ENCODE results near the gene DOCK6. TPM values are rescaled to one million over a fixed set of nuclear protein-coding genes. Genes with fewer than 3 reads are reported as not detected.

DOCK6 gene
- total RNA-seq, 1 donor from 2014 or later: 1.7 TPM

GRCh38 chr19:11273989-11274388 is 11.7 kb upstream of the DOCK6 start:
- no peak for DNase-seq

DNA sequence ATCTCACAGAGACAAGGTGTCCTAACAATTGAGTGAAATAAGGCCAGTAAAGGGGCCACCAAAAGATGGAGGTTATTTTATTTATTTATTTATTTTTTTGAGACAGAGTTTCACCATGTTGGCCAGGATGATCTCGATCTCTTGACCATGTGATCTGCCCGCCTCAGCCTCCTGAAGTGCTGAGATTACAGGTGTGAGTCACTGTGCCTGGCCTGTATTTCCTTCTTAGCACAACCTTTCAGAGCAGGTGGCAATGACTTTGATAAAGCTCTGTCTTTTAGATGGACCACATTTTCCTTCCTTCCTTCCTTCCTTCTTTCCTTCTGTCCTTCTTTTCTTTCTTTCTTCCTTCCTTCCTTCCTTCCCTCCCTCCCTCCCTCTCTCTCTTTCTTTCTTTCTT is 11.0 kb upstream of the DOCK6 start:
- DNase-seq: no peak

DNA sequence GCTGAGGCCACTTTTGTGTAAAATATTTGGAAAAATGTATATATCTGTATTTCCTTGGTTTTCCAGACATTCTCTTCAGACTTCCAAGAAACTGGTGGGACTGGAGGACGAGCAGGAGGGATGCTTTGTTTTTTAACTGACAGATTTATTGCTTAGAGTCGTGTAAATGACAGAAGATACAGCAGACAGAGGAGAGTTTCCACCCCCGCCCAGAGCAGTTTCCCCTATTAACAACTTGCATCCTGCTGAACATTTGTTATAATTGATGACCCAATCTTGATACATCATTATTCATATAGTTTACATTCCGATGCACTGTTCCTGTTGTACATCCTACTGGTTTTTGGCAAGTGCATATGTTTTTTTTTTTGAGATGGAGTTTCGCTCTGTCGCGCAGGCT is 7.1 kb upstream of the DOCK6 start:
- DNase-seq: no peak

DNA sequence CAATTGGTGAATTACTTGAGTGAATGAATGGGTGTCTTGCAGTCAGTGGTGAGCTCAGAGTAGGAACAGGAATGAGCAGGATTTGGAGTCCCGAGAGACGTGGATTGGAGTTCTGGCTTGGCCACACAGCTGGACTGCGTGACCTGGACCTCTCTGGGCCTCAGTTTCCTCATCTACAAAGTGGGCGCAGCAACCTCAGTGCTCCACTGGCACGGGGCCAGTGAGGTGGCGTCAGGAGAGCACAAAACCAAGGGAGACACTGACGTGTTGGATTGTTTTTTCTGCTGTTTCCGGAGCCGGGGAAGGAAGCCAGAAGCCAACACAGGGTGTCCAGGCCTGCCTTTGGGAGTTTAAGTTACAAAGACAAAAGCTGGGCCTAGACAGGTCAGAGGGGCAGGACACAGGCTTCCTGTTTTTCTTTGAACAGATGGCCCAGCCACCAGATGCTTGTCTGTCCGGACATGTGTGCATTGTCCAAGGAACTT is 6.5 kb upstream of the DOCK6 start:
- no peak for DNase-seq

GRCh38 chr19:11267316-11268085 is 5.2 kb upstream of the DOCK6 start:
- no peak for DNase-seq

DNA sequence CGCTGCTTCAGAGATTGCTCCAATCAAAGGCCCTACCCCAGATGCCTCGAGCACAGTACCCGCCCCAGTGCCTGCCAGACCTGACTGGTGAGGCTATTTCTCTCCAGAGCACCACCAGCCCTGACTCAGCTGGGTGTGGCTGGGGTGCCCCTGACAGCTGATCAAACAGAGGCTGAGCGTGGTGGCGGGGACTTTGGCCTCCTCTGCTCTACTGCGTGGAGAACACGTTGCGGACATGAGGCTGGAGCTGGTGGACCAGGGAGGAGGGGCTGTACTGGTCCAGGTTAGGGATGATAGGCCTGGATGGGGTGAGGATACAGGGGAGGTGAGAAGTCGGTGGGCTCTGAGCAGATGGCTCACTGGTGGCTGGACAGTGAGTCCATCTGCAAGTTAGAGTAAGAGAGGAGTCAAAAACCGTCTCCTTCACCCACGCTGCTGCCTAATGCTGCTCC is 3.5 kb upstream of the DOCK6 start:
- no peak for DNase-seq

DNA sequence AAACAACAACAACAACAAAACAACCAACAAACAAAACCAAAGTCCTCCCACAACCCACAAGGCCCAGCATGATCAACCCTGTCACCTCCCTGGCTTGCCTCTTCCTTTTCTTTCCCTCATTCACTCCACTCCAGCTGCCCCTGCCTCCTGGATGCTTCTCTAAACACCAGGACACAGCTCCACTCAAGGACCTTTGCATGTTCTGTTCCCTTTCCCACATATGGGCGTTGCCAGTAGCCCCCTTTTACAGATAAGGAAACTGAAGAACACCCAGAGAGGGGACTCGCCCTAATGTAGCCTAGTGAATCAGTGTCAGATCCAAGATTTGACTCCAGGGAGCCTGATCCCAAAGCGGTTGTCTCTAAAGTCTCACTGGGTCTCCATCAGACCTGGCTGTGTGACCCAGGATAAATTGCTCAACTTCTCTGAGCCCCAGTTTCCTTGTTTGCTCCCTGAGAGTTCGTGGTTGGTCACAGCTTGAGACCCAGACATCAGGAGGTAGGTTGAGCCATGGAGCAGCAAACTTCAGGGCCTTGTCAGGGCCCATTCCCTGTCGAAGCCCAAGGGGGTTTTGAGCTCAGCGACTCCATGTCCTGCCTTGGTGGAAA is 3.0 kb upstream of the DOCK6 start:
- DNase-seq: no peak

DNA sequence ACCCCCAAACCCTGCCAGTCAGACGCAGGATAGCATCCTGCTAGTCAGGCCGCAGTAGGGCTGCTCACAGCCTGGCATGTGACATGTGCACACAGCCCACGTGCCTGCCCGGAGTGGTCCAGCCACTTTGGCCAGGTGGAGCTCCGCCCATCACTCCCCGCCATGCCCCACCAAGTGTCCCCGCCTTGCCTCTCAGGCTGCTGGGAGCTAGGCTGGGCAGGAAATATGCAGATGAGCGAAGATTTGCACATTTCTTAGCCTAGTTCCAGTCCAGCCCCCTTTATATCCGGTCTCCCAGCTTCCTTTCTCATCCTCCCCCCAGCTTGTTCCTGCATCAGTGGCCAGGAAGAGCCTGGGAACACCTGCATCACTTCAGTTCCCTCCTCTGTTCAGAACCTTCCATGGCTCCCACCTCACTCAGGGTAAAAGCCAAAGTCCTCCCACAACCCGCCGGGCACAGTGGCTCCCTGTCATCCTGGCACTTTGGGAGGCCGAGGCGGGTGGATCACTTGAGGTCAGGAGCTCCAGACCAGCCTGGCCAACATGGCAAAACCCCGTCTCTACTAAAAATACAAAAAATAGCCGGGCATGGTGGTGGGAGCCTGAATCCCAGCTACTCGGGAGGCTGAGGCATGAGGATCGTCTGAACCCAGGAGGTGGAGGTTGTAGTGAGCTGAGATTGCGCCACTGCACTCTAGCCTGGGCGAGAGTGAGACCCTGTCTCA is 2.3 kb upstream of the DOCK6 start:
- DNase-seq: no peak

- no peak for DNase-seq
Measured at GRCh38 chr19:11263726-11264125, 1.4 kb upstream of the DOCK6 start.

DNA sequence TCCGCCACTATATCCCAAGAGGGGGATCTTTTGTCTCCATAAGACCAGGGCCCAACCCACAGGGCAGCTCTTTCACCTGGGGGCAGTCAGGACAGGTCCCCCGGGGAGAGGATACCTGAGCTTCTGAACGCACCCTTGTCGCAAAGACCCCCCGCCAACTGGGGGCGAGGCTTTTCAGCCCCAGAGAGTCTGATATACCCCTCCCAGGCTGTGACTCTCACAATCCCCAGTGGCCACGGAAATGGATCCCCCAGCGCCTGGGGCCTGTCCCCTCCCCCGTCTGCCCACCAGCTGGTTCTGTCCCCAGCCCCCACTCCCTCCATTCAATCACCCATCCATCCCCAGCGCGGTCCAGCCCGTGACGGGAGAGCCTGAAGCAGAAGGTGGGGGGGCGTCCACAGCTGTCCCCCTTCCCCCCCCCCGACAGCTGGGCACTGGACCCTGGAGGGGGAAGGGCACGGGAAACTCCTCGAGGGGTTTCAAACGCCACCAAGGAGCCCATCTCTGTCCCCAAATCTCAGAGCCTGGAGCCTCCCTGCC is 823 bp downstream of the DOCK6 start:
- no peak for DNase-seq

GRCh38 chr19:11260996-11261395 is 1.3 kb downstream of the DOCK6 start:
- DNase-seq: no peak

DNA sequence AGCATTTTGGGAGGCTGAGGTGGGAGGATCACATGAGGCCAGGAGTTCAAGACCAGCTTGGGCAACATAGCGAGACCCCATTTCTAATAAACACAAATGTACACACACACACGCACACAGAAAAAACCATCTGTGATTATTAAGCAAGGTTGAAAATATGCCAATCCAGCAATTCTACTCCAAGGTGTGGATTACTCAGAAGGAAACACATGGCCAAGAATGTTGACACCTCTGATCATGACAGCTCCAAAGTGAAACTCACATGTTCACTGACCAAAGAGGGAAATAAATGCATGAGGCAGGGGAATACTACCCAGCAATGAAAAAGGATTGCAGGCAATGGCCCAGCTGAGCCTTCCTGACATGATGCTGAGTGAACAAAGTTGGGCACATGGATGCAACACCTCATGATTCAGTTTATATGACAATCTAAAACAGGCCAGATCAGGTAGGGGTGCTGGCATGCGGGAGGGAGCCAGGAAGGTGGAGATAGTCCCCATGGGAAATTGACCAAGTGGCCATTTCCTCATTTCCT is 4.4 kb downstream of the DOCK6 start:
- no peak for DNase-seq

DNA sequence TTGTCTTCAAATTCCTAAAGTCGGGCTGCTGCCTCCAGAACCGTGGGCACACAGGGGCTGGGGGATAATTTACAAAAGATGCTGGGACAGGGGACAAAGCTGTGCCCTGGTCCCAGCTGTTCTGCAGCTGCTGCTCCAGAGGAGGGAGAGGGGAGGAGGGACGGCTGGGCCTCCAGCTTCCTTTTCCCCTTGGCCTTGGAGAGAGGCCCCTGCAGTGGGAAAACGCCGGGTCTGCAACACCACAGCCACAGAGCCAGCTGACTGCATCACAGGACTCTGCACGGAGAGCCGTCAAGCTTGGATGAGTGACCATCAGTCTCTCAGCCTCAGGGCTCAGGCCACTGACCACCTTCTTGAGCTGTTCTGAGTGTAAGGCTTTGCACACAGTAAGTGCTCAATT is 6.1 kb downstream of the DOCK6 start:
- DNase-seq: no peak

DNA sequence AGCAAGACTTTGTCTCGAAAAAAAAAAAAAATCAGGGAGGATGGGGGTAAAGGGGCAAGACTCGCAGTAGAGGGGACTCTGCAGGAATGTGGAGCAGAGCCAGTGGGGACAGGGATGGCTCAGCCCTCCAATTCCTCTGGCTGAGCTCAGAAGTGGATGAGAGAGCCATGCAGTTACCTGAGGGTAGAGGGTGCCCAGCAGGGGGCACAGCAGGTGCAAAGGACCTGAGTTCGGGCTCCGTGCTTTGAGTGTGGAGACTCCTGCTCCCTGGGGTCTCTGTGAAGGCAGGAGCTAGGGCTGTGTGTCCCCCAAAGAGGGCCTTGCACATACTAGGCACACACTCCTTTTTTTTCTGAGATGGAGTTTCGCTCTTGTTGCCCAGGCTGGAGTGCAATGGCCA is 7.7 kb downstream of the DOCK6 start:
- DNase-seq: no peak

DNA sequence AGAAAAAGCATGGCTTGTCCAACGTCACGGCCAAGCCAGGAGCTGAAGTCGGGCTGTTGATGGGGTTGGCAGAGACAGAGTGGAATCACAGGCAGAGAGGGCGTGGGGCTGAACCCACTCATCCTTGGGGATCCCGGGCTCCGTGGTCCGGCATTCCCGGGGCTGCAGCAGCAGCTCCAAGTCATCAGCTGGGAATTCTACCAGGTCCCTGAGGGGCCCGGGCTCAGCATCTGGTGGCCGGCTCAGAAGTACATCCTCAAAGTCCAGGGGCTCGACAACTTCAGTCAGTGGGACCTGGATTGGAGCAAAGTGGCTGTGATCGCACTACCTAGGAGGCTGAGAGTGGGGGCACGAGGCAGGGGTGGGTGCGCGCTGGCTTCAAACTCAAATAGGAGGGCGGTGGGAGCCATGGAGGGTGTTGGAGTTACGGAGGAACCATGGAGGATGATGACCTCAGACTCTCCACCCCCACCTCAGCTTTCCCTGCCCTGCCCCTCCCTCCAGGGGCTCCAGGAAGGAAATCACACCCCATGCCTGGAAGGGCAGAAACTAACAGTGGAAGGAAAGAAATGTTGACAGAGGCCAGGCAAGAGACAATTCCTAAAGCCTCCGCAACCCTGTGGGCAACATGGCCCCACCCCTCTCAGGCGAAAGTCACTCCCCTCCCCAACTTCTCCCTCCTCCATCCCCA is 9.5 kb downstream of the DOCK6 start:
- no peak for DNase-seq

DNA sequence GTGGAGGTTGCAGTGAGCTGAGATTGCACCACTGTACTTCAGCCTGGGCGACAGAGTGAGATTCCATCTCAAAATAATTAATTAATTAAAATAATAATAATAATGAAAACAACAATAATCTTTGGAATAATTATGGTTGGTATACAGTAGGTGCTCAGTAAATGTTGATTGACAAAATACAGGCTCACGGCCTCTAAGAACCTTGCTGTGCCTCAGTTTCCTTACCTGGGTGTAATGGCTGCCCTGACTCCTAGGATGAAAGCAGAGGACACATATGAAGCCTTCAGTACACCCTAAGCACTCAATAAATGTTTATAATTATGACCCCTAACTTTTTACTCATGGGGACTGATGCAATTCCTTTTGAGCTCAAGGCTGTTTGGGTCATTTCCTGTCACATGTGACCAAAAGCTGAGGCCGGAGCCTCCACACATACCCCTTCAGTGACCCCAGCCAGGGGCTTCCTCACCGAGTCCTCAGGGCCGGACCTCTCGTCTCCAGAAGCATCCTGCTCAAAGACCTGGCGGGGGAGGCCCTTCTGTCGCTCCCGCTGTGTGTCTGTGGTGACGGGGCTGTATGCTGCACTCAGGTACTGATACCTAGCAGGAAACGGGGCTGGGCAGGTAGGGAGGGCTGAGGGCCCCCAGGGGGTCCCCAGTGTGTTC is 10.5 kb downstream of the DOCK6 start:
- no peak for DNase-seq

DNA sequence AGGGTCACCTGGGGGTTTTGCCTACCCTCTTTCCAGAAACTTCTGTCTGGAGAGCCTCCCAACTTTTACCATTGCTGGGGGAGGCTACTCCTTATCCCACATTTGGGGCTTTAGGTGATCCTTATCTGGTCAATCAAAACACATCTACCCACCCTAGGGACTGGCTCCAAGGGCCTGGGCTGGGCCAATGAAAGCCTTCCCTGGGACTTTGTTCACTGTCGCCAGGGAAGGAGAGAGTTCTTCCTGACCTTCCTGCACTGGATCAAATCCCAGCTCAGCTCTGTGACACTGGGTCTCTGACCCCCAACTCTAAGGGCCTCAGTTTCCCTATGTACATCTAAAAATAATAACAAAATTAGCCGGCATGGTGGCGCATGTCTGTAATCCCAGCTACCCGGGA is 11.1 kb downstream of the DOCK6 start:
- no peak for DNase-seq

GRCh38 chr19:11248852-11249251 is 13.5 kb downstream of the DOCK6 start:
- no peak for DNase-seq

GRCh38 chr19:11247934-11248333 is 14.4 kb downstream of the DOCK6 start:
- DNase-seq: no peak

GRCh38 chr19:11247391-11247790 is 14.9 kb downstream of the DOCK6 start:
- no peak for DNase-seq

DNA sequence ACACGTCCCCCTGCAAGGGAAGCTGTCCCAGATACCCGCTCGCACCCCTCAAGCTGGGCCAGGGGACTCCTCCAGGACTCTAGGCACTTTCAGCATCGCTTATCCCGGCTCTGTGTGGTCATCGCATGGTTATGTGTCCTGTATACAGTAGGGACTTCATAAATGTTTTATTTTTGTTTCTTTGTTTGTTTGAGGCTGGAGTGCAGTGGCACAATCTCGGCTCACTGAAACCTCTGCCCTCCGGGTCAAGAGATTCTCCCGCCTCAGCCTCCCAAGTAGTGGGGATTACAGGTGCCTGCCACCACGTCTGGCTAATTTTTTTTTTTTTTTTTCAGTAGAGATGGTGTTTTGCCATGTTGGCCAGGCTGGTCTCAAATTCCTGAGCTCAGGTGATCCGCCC is 15.4 kb downstream of the DOCK6 start:
- DNase-seq: no peak

Measured in occipital lobe (tissue), 2 donors.